T47D (cell line): ENCODE measurements around the gene PRSS1.
"Not testable (repeated sequence)": the region's sequence is repeated elsewhere in the genome, so short reads cannot be mapped to it uniquely, and the experiment has no call there.

Experiments
- DNase-seq, 2 experiments: peaks; one replicate each; pipeline versions ENCODE4 v3.0.0 to v3.0.0-alpha.2; 2011 to 2012; ENCODE audit warnings: low read depth in 1 of 2, low spot score in 1 of 2
- JUND ChIP-seq: IDR thresholded peaks from 2 replicates; pipeline ENCODE4 v1.6.1; 2012; ENCODE audit warnings: low read depth
- in situ Hi-C: cut with HindIII; loops from 2 replicates; pipeline ENCODE4 v1.10.0; 2016; ENCODE audit warnings: low sequenced_read_pairs, low pct_unique_long_range_greater_than_20kb

The PRSS1 gene

GRCh38 chr7:142753366-142753765, 4.1 kb downstream of the PRSS1 start:
- no peak for DNase-seq
- TF ChIP-seq JUND: no peak
- in situ Hi-C loops: no loop called here

GRCh38 chr7:142753925-142754491, 4.7 kb downstream of the PRSS1 start:
- in situ Hi-C loops, DNase-seq: not testable (repeated sequence)

- in situ Hi-C loops: no loop called here
- TF ChIP-seq JUND: no peak
- DNase-seq: no peak
Measured at GRCh38 chr7:142754681-142755575, 5.7 kb downstream of the PRSS1 start.

GRCh38 chr7:142758312-142758711, 9.0 kb downstream of the PRSS1 start:
- in situ Hi-C loops, DNase-seq: not testable (repeated sequence)

GRCh38 chr7:142759433-142759832, 10.2 kb downstream of the PRSS1 start:
- DNase-seq: no peak
- in situ Hi-C loops: no loop called here
- no peak for TF ChIP-seq JUND

- in situ Hi-C loops: no loop called here
- no peak for TF ChIP-seq JUND
- DNase-seq: no peak
Measured at GRCh38 chr7:142760071-142760642, 10.9 kb downstream of the PRSS1 start.

GRCh38 chr7:142761606-142762005, 12.3 kb downstream of the PRSS1 start:
- in situ Hi-C loops, DNase-seq: not testable (repeated sequence)

GRCh38 chr7:142762104-142762503, 12.8 kb downstream of the PRSS1 start:
- TF ChIP-seq JUND: no peak
- in situ Hi-C loops: no loop called here
- no peak for DNase-seq

- no peak for DNase-seq
- no peak for TF ChIP-seq JUND
- in situ Hi-C loops: no loop called here
Measured at GRCh38 chr7:142767451-142767850, 18.2 kb downstream of the PRSS1 start.

GRCh38 chr7:142767861-142768260, 18.6 kb downstream of the PRSS1 start:
- no peak for TF ChIP-seq JUND
- no peak for DNase-seq
- in situ Hi-C loops: no loop called here

GRCh38 chr7:142768885-142769284, 19.6 kb downstream of the PRSS1 start:
- DNase-seq, in situ Hi-C loops: not testable (repeated sequence)

GRCh38 chr7:142770661-142771352, 21.5 kb downstream of the PRSS1 start, which contains the start of gene PRSS2:
Gene PRSS2, plus strand, starts transcription at chr7:142770970. Its CDS starts 13 bp downstream, at chr7:142770983.
- no peak for DNase-seq
- in situ Hi-C loops: no loop called here
- TF ChIP-seq JUND: no peak

GRCh38 chr7:142771353-142771723, 22.1 kb downstream of the PRSS1 start:
- no peak for TF ChIP-seq JUND
- DNase-seq: no peak
- in situ Hi-C loops: no loop called here
